Stimulated activated CD4-positive, alpha-beta T cell treated with anti-CD3 and anti-CD28 coated beads, Interleukin-12 subunit alpha, Interleukin-12 subunit beta, amount 100 ng/mL, for 4 hours (primary cell): ENCODE data around the gene CD164.
"Not testable (repeated sequence)": the region's sequence is repeated elsewhere in the genome, so short reads cannot be mapped to it uniquely, and the experiment has no call there.

Source experiments
- DNase-seq: peaks from one replicate; pipeline ENCODE4 v3.0.0-alpha.2; 2020

The CD164 gene

GRCh38 chr6:109373762-109374161, 8.5 kb downstream of the CD164 start:
- DNase-seq: no peak

GRCh38 chr6:109373331-109373730, 8.9 kb downstream of the CD164 start:
- no peak for DNase-seq

- DNase-seq: no peak
Observed at GRCh38 chr6:109372130-109372529, 10.1 kb downstream of the CD164 start.

GRCh38 chr6:109370792-109371191, 11.5 kb downstream of the CD164 start:
- DNase-seq: no peak

- DNase-seq: no peak
Observed at GRCh38 chr6:109370336-109370735, 11.9 kb downstream of the CD164 start.

- DNase-seq: no peak
Observed at GRCh38 chr6:109369728-109370127, 12.5 kb downstream of the CD164 start.

- DNase-seq: not testable (repeated sequence)
Observed at GRCh38 chr6:109364382-109365078, 17.7 kb downstream of the CD164 start.

GRCh38 chr6:109363753-109364152, 18.5 kb downstream of the CD164 start:
- DNase-seq: no peak

GRCh38 chr6:109362102-109362884, 20.0 kb downstream of the CD164 start:
- no peak for DNase-seq

- DNase-seq: no peak
Observed at GRCh38 chr6:109360791-109361190, 21.5 kb downstream of the CD164 start.

GRCh38 chr6:109360281-109360680, 22.0 kb downstream of the CD164 start:
- DNase-seq: no peak

- no peak for DNase-seq
Observed at GRCh38 chr6:109359248-109359647, 23.0 kb downstream of the CD164 start.

GRCh38 chr6:109358204-109358603, 24.1 kb downstream of the CD164 start:
- DNase-seq: no peak

- no peak for DNase-seq
Observed at GRCh38 chr6:109356237-109356636, 26.0 kb downstream of the CD164 start.

- no peak for DNase-seq
Observed at GRCh38 chr6:109351231-109352130, 30.8 kb downstream of the CD164 start.

GRCh38 chr6:109349419-109349987, 32.8 kb downstream of the CD164 start:
- DNase-seq: no peak

GRCh38 chr6:109348226-109348625, 34.0 kb downstream of the CD164 start:
- DNase-seq: no peak

- no peak for DNase-seq
Observed at GRCh38 chr6:109347779-109348178, 34.5 kb downstream of the CD164 start.

- DNase-seq: no peak
Observed at GRCh38 chr6:109345986-109346385, 36.3 kb downstream of the CD164 start.

- DNase-seq: no peak
Observed at GRCh38 chr6:109344226-109344625, 38.0 kb downstream of the CD164 start.

GRCh38 chr6:109343518-109343917, 38.7 kb downstream of the CD164 start:
- DNase-seq: no peak

- no peak for DNase-seq
Observed at GRCh38 chr6:109342911-109343310, 39.4 kb downstream of the CD164 start.

GRCh38 chr6:109342506-109342905, 39.8 kb downstream of the CD164 start:
- DNase-seq: no peak
